H9 (cell line): Measurements from ENCODE around the gene ZNF708. TPM values are rescaled to one million over a fixed set of nuclear protein-coding genes. Genes with fewer than 3 reads are reported as not detected.
A peak's percentile ranks its signal among the peaks of the same experiment; 100 is the strongest.

ENCODE experiments used
- DNase-seq: peaks from one replicate; pipeline ENCODE4 v3.0.0-alpha.2; 2017
- H2AFZ ChIP-seq: one replicate; pipeline ENCODE4 v1.6.1; 2013; ENCODE audit warnings: mild to moderate bottlenecking, low read length, control low read depth, moderate library complexity
- H2AK5ac ChIP-seq: 2 replicates; pipeline ENCODE4 v1.6.1; 2013; ENCODE audit warnings: low read length, control low read depth, mixed read lengths; ENCODE audit not compliant: insufficient read length
- H2BK120ac ChIP-seq: one replicate; pipeline ENCODE4 v1.6.1; 2013; ENCODE audit warnings: low read depth, mild to moderate bottlenecking, low read length, control low read depth, inconsistent platforms; ENCODE audit not compliant: poor library complexity, severe bottlenecking
- H2BK12ac ChIP-seq: 2 replicates; pipeline ENCODE4 v1.6.1; 2013; ENCODE audit warnings: low read length, control low read depth, mixed read lengths, low read depth; ENCODE audit not compliant: insufficient read length
- H2BK15ac ChIP-seq: 2 replicates; pipeline ENCODE4 v1.6.1; 2013; ENCODE audit warnings: low read depth, low read length, control low read depth
- H2BK20ac ChIP-seq: one replicate; pipeline ENCODE4 v1.6.1; 2013; ENCODE audit warnings: low read depth, mild to moderate bottlenecking, low read length, control low read depth, inconsistent platforms; ENCODE audit not compliant: poor library complexity, severe bottlenecking
- H2BK5ac ChIP-seq: 2 replicates; pipeline ENCODE4 v1.6.1; 2013; ENCODE audit warnings: low read length, control low read depth, mixed read lengths; ENCODE audit not compliant: insufficient read length
- H3K14ac ChIP-seq: 2 replicates; pipeline ENCODE4 v1.6.1; 2013; ENCODE audit warnings: low read length, control low read depth; ENCODE audit not compliant: insufficient read depth
- H3K18ac ChIP-seq: 2 replicates; pipeline ENCODE4 v1.6.1; 2013; ENCODE audit warnings: low read depth, mild to moderate bottlenecking, mixed read lengths, low read length, control low read depth; ENCODE audit not compliant: insufficient read length
- H3K23ac ChIP-seq: 2 replicates; pipeline ENCODE4 v1.6.1; 2013; ENCODE audit warnings: low read length, control low read depth, mixed read lengths, low read depth; ENCODE audit not compliant: insufficient read length
- H3K23me2 ChIP-seq: 2 replicates; pipeline ENCODE4 v1.6.1; 2013; ENCODE audit warnings: low read depth, mild to moderate bottlenecking, mixed read lengths, low read length, control low read depth; ENCODE audit not compliant: insufficient read length, poor library complexity, severe bottlenecking
- H3K27ac ChIP-seq: 2 replicates; pipeline ENCODE4 v1.5.1; 2013; ENCODE audit warnings: low read length, control low read depth, mixed read lengths, low read depth; ENCODE audit not compliant: insufficient read length
- H3K27me3 ChIP-seq: 2 replicates; pipeline ENCODE4 v1.6.1; 2013; ENCODE audit warnings: low read length, control low read depth, inconsistent platforms; ENCODE audit not compliant: insufficient read depth
- H3K4ac ChIP-seq: 2 replicates; pipeline ENCODE4 v1.6.1; 2013; ENCODE audit warnings: low read depth, mild to moderate bottlenecking, control low read depth, inconsistent platforms, low read length, moderate library complexity
- H3K4me1 ChIP-seq: 2 replicates; pipeline ENCODE4 v1.6.1; 2013; ENCODE audit warnings: low read length, control low read depth, inconsistent platforms; ENCODE audit not compliant: insufficient read depth
- H3K4me2 ChIP-seq: 2 replicates; pipeline ENCODE4 v1.6.1; 2013; ENCODE audit warnings: low read length, control low read depth, mixed read lengths; ENCODE audit not compliant: insufficient read length, insufficient read depth
- H3K56ac ChIP-seq: 2 replicates; pipeline ENCODE4 v1.6.1; 2013; ENCODE audit warnings: low read depth, mild to moderate bottlenecking, mixed read lengths, low read length, control low read depth; ENCODE audit not compliant: insufficient read length
- H3K79me1 ChIP-seq: 2 replicates; pipeline ENCODE4 v1.6.1; 2013; ENCODE audit warnings: low read depth, mild to moderate bottlenecking, moderate library complexity, low read length, control low read depth, inconsistent platforms; ENCODE audit not compliant: insufficient read depth, poor library complexity, severe bottlenecking
- H3K79me2 ChIP-seq: 2 replicates; pipeline ENCODE4 v1.6.1; 2013; ENCODE audit warnings: low read length, control low read depth, inconsistent platforms; ENCODE audit not compliant: insufficient read depth
- H3K9ac ChIP-seq: 2 replicates; pipeline ENCODE4 v1.6.1; 2013; ENCODE audit warnings: low read length, control low read depth, mixed read lengths; ENCODE audit not compliant: insufficient read length; ENCODE audit errors: extremely low read depth
- H3K9me3 ChIP-seq: one replicate; pipeline ENCODE4 v1.6.1; 2013; ENCODE audit warnings: low read depth, low read length, inconsistent platforms; ENCODE audit not compliant: control insufficient read depth
- H3T11ph ChIP-seq: one replicate; pipeline ENCODE4 v1.6.1; 2013; ENCODE audit warnings: mild to moderate bottlenecking, low read length, control low read depth, inconsistent platforms
- H4K20me1 ChIP-seq: one replicate; pipeline ENCODE4 v1.6.1; 2013; ENCODE audit not compliant: control insufficient read depth, insufficient read length, insufficient read depth
- H4K5ac ChIP-seq: 2 replicates; pipeline ENCODE4 v1.6.1; 2013; ENCODE audit warnings: low read depth, mild to moderate bottlenecking, mixed read lengths, low read length, control low read depth; ENCODE audit not compliant: insufficient read length
- H4K8ac ChIP-seq: replicated peaks from 2 replicates; pipeline ENCODE4 v1.6.1; 2013; ENCODE audit warnings: low read length, control low read depth, mixed read lengths, low read depth; ENCODE audit not compliant: insufficient read length
- H4K91ac ChIP-seq: 2 replicates; pipeline ENCODE4 v1.6.1; 2013; ENCODE audit warnings: low read depth, mild to moderate bottlenecking, moderate library complexity, mixed read lengths, low read length, control low read depth; ENCODE audit not compliant: insufficient read length
- H3K27ac Mint-ChIP-seq, 3 experiments: 2 replicates in 2 of 3; 3 replicates in 1 of 3; pipeline ENCODE4 v1.8.0; 2020 to 2021; ENCODE audit warnings: mixed read lengths in 3 of 3, mild to moderate bottlenecking in 1 of 3, moderate library complexity in 1 of 3
- H3K27me3 Mint-ChIP-seq: 2 replicates; pipeline ENCODE4 v1.8.0; 2021; ENCODE audit warnings: low read depth, mild to moderate bottlenecking, moderate library complexity, mixed read lengths
- H3K36me3 Mint-ChIP-seq, 3 experiments: 2 replicates in 2 of 3; 3 replicates in 1 of 3; pipeline ENCODE4 v1.8.0; 2020 to 2021; ENCODE audit warnings: low read depth in 3 of 3, mixed read lengths in 3 of 3; ENCODE audit not compliant: insufficient read depth in 1 of 3
- H3K4me1 Mint-ChIP-seq, 2 experiments: 2 replicates each; pipeline ENCODE4 v1.8.0; 2020; ENCODE audit warnings: mixed read lengths in 2 of 2
- H3K4me3 Mint-ChIP-seq, 2 experiments: 2 replicates in 1 of 2; 3 replicates in 1 of 2; pipeline ENCODE4 v1.8.0; 2020 to 2021; ENCODE audit warnings: mild to moderate bottlenecking in 2 of 2, mixed read lengths in 2 of 2, moderate library complexity in 1 of 2
- H3K9me3 Mint-ChIP-seq, 2 experiments: 2 replicates in 1 of 2; 3 replicates in 1 of 2; pipeline ENCODE4 v1.8.0; 2020; ENCODE audit warnings: mild to moderate bottlenecking in 2 of 2, mixed read lengths in 2 of 2, moderate library complexity in 1 of 2
- CTCF ChIP-seq: fragments of 200-600 bp; sonication (generic); conservative IDR thresholded peaks from 3 replicates; pipeline ENCODE4 v1.8.0; 2021; ENCODE audit warnings: antibody characterized with exemption, mild to moderate bottlenecking
- WGBS: extraction: QIAGEN DNeasy Blood & Tissue Kit; methylation state at CpG from one replicate; pipeline ENCODE4 v1.1.7; 2013; ENCODE audit warnings: missing lambda C conversion rate, low lambda C conversion rate, mixed read lengths; ENCODE audit not compliant: insufficient read length; ENCODE audit errors: extremely low coverage; 5-methylcytosine and 5-hydroxymethylcytosine counted together
- long read RNA-seq: library from polyadenylated mRNA; unstranded; transcript quantifications from one replicate; pipeline ENCODE4 v2.0.0, GENCODE V29; 2020
- total RNA-seq: library from RNA; stranded (reverse); gene quantifications from 2 replicates; pipeline ENCODE4 v1.2.1, GENCODE V29; 2021

Gene ZNF708
- total RNA-seq = 34.2 and 34.4 TPM in 2 replicates
- long read RNA-seq, full-length matches to known transcripts = 55 of 78 reads
- long read RNA-seq, partial matches to known transcripts = 7 of 78 reads
- long read RNA-seq, other reads (novel, unspliced or antisense) = 16 of 78 reads

- Histone ChIP-seq H3K4me1 (no peaks in the 10 kb centered on the region), H4K91ac (no peak within 1 kb of the TSS), H3K23ac (no peak within 1 kb of the TSS), H2AFZ (no peak within 1 kb of the TSS), H3K9ac (peak within 1 kb of the TSS; percentile 100), H2BK12ac (no peak within 1 kb of the TSS), H3K23me2 (no peaks in the 10 kb centered on the region), H4K8ac (no peak within 1 kb of the TSS), H3K79me1 (peaks cover 3% of the 10 kb centered on the region), H3K14ac (peak within 1 kb of the TSS; percentile 96), H3K79me2 (peaks cover 15% of the 10 kb centered on the region; the same call in 1 of the 2 replicates), H2BK15ac (no peak within 1 kb of the TSS), H3K27me3 (no peaks in the 10 kb centered on the region), H2BK20ac (no peak within 1 kb of the TSS), H3T11ph (no peak within 1 kb of the TSS), H2BK120ac (peak within 1 kb of the TSS; percentile 15), H3K9me3 (no peaks in the 10 kb centered on the region), H3K4ac (peak within 1 kb of the TSS; percentile 72; the same call in 1 of the 2 replicates), H3K56ac (peak within 1 kb of the TSS; percentile 75), H2BK5ac (peak within 1 kb of the TSS; percentile 76), H4K5ac (peak within 1 kb of the TSS; percentile 35), H3K27ac (peak within 1 kb of the TSS; percentile 77), H4K20me1 (no peaks in the 10 kb centered on the region), H3K4me2 (peak within 1 kb of the TSS; percentile 58), H2AK5ac (no peak within 1 kb of the TSS), H3K18ac (peak within 1 kb of the TSS; percentile 99)
- DNase-seq = peak; percentile 92
- WGBS = no CpG with 5 or more reads among the region's 32 CpGs
- peak within 1 kb of the TSS; percentile 100 for H3K27ac Mint-ChIP-seq
- H3K9me3 Mint-ChIP-seq = peaks cover 18 to 35% of the 10 kb centered on the region in 2 experiments
- no peaks in the 10 kb centered on the region; the same call in 1 of the 2 replicates for H3K27me3 Mint-ChIP-seq
- peak within 1 kb of the TSS; percentile 99 to 100 for H3K4me3 Mint-ChIP-seq
- H3K36me3 Mint-ChIP-seq = peaks cover 26 to 32% (median 32%) of the 10 kb centered on the region in 3 experiments
- no peak for TF ChIP-seq CTCF
- H3K4me1 Mint-ChIP-seq = peaks cover 20 to 25% of the 10 kb centered on the region in 2 experiments
These were observed at the start of gene ZNF708 for GRCh38 chr19:21328885-21329605. ZNF708 (minus strand) TSS chr19:21329410; CDS start chr19:21329212, 198 bp downstream.
